Ascending aorta (tissue), 2 donors: ENCODE measurements around the gene ITPKA. TPM values are rescaled to one million over a fixed set of nuclear protein-coding genes. Genes with fewer than 3 reads are reported as not detected.

ENCODE experiments used
- DNase-seq, 2 donors: peaks; one replicate each; pipeline ENCODE4 v3.0.0-alpha.2; 2019; ENCODE audit warnings: low spot score in 2 of 2
- H3K27ac ChIP-seq, 2 donors: fragments of 200-600 bp; sonication (generic); one replicate each; pipeline ENCODE4 v1.5.1; 2016 to 2017; ENCODE audit warnings: mild to moderate bottlenecking in 1 of 2
- H3K27me3 ChIP-seq: fragments of 200-600 bp; sonication (generic); one replicate; pipeline ENCODE4 v1.5.1; 2017
- H3K36me3 ChIP-seq, 2 donors: fragments of 200-600 bp; sonication (generic); one replicate each; pipeline ENCODE4 v1.5.1; 2016
- H3K4me1 ChIP-seq, 2 donors: fragments of 200-600 bp; sonication (generic); one replicate each; pipeline ENCODE4 v1.5.1; 2016 to 2017; ENCODE audit warnings: mild to moderate bottlenecking in 1 of 2
- H3K4me3 ChIP-seq, 2 donors: fragments of 200-600 bp; sonication (generic); one replicate each; pipeline ENCODE4 v1.5.1; 2016 to 2017; ENCODE audit warnings: mild to moderate bottlenecking in 1 of 2
- H3K9me3 ChIP-seq, 2 donors: fragments of 200-600 bp; sonication (generic); one replicate each; pipeline ENCODE4 v1.5.1; 2016
- CTCF ChIP-seq, 3 experiments: fragments of 200-600 bp in 2 of 3; fragments of 450-650 bp in 1 of 3; sonication (generic) in 2 of 3; IDR thresholded peaks; one replicate each; pipeline ENCODE4 v1.5.1; 2016 to 2019; ENCODE audit warnings: antibody characterized with exemption in 3 of 3, mild to moderate bottlenecking in 1 of 3, moderate library complexity in 1 of 3
- intact Hi-C: fragments of 100-400 bp; cut with DNase I; formaldehyde crosslinking; loops from one replicate; pipeline ENCODE4 v1.15.1; 2023
- total RNA-seq: library from RNA; depleted of rRNA; stranded (reverse); fragments of >200 nt; gene quantifications from one replicate; pipeline ENCODE4 v1.1.0, GENCODE V29; 2016

ITPKA gene
- total RNA-seq, 1 donor from 2014 or later = not detected

- Histone ChIP-seq H3K27me3 (peaks cover 8% of the 10 kb centered on the region), H3K4me1 (peaks cover 2 to 15% of the 10 kb centered on the region in 2 donors), H3K9me3 (no peaks in the 10 kb centered on the region), H3K4me3 (peak overlapping the region; percentile 47 to 50), H3K27ac (no peak overlapping the region), H3K36me3 (no peaks in the 10 kb centered on the region)
- no peak for TF ChIP-seq CTCF (IDR thresholded peaks at IDR 0.05)
- intact Hi-C loops = no loop called here
- DNase-seq = no peak
Measured at GRCh38 chr15:41502795-41503668, 9.4 kb downstream of the ITPKA start.

- Histone ChIP-seq H3K4me1 (peaks cover 2 to 15% of the 10 kb centered on the region in 2 donors), H3K27me3 (peaks cover 8% of the 10 kb centered on the region), H3K36me3 (no peaks in the 10 kb centered on the region), H3K9me3 (no peaks in the 10 kb centered on the region), H3K27ac (no peak overlapping the region), H3K4me3 (no peak overlapping the region)
- intact Hi-C loops = no loop called here
- TF ChIP-seq CTCF (IDR thresholded peaks at IDR 0.05) = no peak
- DNase-seq = no peak
Measured at GRCh38 chr15:41503669-41504010, 10.0 kb downstream of the ITPKA start.

- Histone ChIP-seq H3K4me3 (no peak overlapping the region), H3K4me1 (peaks cover 2 to 15% of the 10 kb centered on the region in 2 donors), H3K27me3 (peaks cover 8% of the 10 kb centered on the region), H3K36me3 (no peaks in the 10 kb centered on the region), H3K9me3 (no peaks in the 10 kb centered on the region), H3K27ac (no peak overlapping the region)
- intact Hi-C loops = no loop called here
- DNase-seq = no peak
- no peak for TF ChIP-seq CTCF (IDR thresholded peaks at IDR 0.05)
Measured at GRCh38 chr15:41504751-41505492, 11.2 kb downstream of the ITPKA start.

GRCh38 chr15:41505776-41506175 lies 12.1 kb downstream of the ITPKA start:
- intact Hi-C loops = no loop called here
- no peak for DNase-seq
- Histone ChIP-seq H3K27ac (no peak overlapping the region), H3K27me3 (peaks cover 8% of the 10 kb centered on the region), H3K4me3 (no peak overlapping the region), H3K9me3 (no peaks in the 10 kb centered on the region), H3K4me1 (peaks cover 2 to 15% of the 10 kb centered on the region in 2 donors), H3K36me3 (no peaks in the 10 kb centered on the region)
- TF ChIP-seq CTCF (IDR thresholded peaks at IDR 0.05) = no peak

GRCh38 chr15:41506796-41507341 lies 13.2 kb downstream of the ITPKA start:
- no peak for TF ChIP-seq CTCF (IDR thresholded peaks at IDR 0.05)
- DNase-seq = no peak
- intact Hi-C loops = no loop called here
- no peak overlapping the region for H3K4me3 ChIP-seq
- no peak overlapping the region for H3K27ac ChIP-seq
- no peaks in the 10 kb centered on the region for H3K9me3 ChIP-seq
- H3K36me3 ChIP-seq = no peaks in the 10 kb centered on the region
- peaks cover 3 to 11% of the 10 kb centered on the region in 2 donors for H3K4me1 ChIP-seq
- H3K27me3 ChIP-seq = peaks cover 15% of the 10 kb centered on the region
